NCI-H1436 treated with DMSO at 0.1 percent for 48 hours (cell line): ENCODE measurements around the gene SUPT4H1.
"Not testable (repeated sequence)": the region's sequence is repeated elsewhere in the genome, so short reads cannot be mapped to it uniquely, and the experiment has no call there.

Source experiments
- DNase-seq: peaks from one replicate; lab custom pipeline; 2025; lab: John Stamatoyannopoulos, UW

The SUPT4H1 gene

GRCh38 chr17:58363457-58364185, 11.6 kb upstream of the SUPT4H1 start:
- no peak for DNase-seq

- DNase-seq, result no peak
Observed at GRCh38 chr17:58362368-58363014, 10.5 kb upstream of the SUPT4H1 start.

- no peak for DNase-seq
Observed at GRCh38 chr17:58360296-58361063, 8.5 kb upstream of the SUPT4H1 start.

GRCh38 chr17:58358408-58359172, 6.6 kb upstream of the SUPT4H1 start:
- no peak for DNase-seq

GRCh38 chr17:58357312-58358297, 5.6 kb upstream of the SUPT4H1 start:
- no peak for DNase-seq

GRCh38 chr17:58356231-58356630, 4.2 kb upstream of the SUPT4H1 start:
- no peak for DNase-seq

GRCh38 chr17:58354541-58355216, 2.7 kb upstream of the SUPT4H1 start:
- no peak for DNase-seq

GRCh38 chr17:58353389-58353825, 1.4 kb upstream of the SUPT4H1 start:
- DNase-seq, result no peak

- DNase-seq, result no peak
Observed at GRCh38 chr17:58352596-58353388, 791 bp upstream of the SUPT4H1 start.

GRCh38 chr17:58351182-58351581, 819 bp downstream of the SUPT4H1 start:
- DNase-seq, result no peak

GRCh38 chr17:58348038-58348437, 4.0 kb downstream of the SUPT4H1 start:
- DNase-seq, result no peak

- DNase-seq, result no peak
Observed at GRCh38 chr17:58345500-58345899, 6.5 kb downstream of the SUPT4H1 start.

GRCh38 chr17:58344791-58345157, 7.2 kb downstream of the SUPT4H1 start:
- DNase-seq, result no peak

GRCh38 chr17:58344047-58344790, 7.8 kb downstream of the SUPT4H1 start:
- no peak for DNase-seq

- no peak for DNase-seq
Observed at GRCh38 chr17:58343131-58343530, 8.9 kb downstream of the SUPT4H1 start.

GRCh38 chr17:58341861-58342475, 10.0 kb downstream of the SUPT4H1 start:
- no peak for DNase-seq

GRCh38 chr17:58341136-58341860, 10.7 kb downstream of the SUPT4H1 start:
- not testable (repeated sequence) for DNase-seq

GRCh38 chr17:58340405-58340876, 11.6 kb downstream of the SUPT4H1 start:
- no peak for DNase-seq
